DMS114 treated with DMSO at 0.1 percent for 48 hours (cell line): ENCODE data around the gene EYA2.

Experiments used
- DNase-seq: peaks from one replicate; lab custom pipeline; 2025; ENCODE audit not compliant: unreplicated experiment; lab: John Stamatoyannopoulos, UW

Gene EYA2

GRCh38 chr20:47127999-47128398, 233.4 kb downstream of the EYA2 start:
- no peak for DNase-seq

- DNase-seq = no peak
Measured at GRCh38 chr20:47129306-47129705, 234.7 kb downstream of the EYA2 start.

- no peak for DNase-seq
Measured at GRCh38 chr20:47133809-47134456, 239.3 kb downstream of the EYA2 start.

- no peak for DNase-seq
Measured at GRCh38 chr20:47136782-47137181, 242.1 kb downstream of the EYA2 start.

GRCh38 chr20:47137231-47137870, 242.7 kb downstream of the EYA2 start:
- no peak for DNase-seq

GRCh38 chr20:47139934-47140535, 245.4 kb downstream of the EYA2 start:
- DNase-seq = no peak

- DNase-seq = no peak
Measured at GRCh38 chr20:47141350-47141921, 246.8 kb downstream of the EYA2 start.

- no peak for DNase-seq
Measured at GRCh38 chr20:47141941-47142773, 247.5 kb downstream of the EYA2 start.

- no peak for DNase-seq
Measured at GRCh38 chr20:47142774-47143170, 248.1 kb downstream of the EYA2 start.

GRCh38 chr20:47143657-47144056, 249.0 kb downstream of the EYA2 start:
- DNase-seq = no peak

GRCh38 chr20:47144463-47144862, 249.8 kb downstream of the EYA2 start:
- no peak for DNase-seq

GRCh38 chr20:47146686-47147085, 252.0 kb downstream of the EYA2 start:
- no peak for DNase-seq

- DNase-seq = no peak
Measured at GRCh38 chr20:47148059-47148458, 253.4 kb downstream of the EYA2 start.

GRCh38 chr20:47149939-47150338, 255.3 kb downstream of the EYA2 start:
- DNase-seq = no peak

GRCh38 chr20:47150403-47151152, 255.9 kb downstream of the EYA2 start:
- peak; percentile 14 for DNase-seq

- no peak for DNase-seq
Measured at GRCh38 chr20:47152068-47152467, 257.4 kb downstream of the EYA2 start.

- DNase-seq = no peak
Measured at GRCh38 chr20:47154089-47154488, 259.4 kb downstream of the EYA2 start.

- DNase-seq = no peak
Measured at GRCh38 chr20:47156301-47157137, 261.9 kb downstream of the EYA2 start.

- DNase-seq = no peak
Measured at GRCh38 chr20:47159166-47159565, 264.5 kb downstream of the EYA2 start.

- DNase-seq = no peak
Measured at GRCh38 chr20:47160240-47160639, 265.6 kb downstream of the EYA2 start.
